ENCODE results near the gene CLEC16A. TPM values are rescaled to one million over a fixed set of nuclear protein-coding genes. Genes with fewer than 3 reads are reported as not detected.
A peak's percentile ranks its signal among the peaks of the same experiment; 100 is the strongest.

Gene CLEC16A, protein sequence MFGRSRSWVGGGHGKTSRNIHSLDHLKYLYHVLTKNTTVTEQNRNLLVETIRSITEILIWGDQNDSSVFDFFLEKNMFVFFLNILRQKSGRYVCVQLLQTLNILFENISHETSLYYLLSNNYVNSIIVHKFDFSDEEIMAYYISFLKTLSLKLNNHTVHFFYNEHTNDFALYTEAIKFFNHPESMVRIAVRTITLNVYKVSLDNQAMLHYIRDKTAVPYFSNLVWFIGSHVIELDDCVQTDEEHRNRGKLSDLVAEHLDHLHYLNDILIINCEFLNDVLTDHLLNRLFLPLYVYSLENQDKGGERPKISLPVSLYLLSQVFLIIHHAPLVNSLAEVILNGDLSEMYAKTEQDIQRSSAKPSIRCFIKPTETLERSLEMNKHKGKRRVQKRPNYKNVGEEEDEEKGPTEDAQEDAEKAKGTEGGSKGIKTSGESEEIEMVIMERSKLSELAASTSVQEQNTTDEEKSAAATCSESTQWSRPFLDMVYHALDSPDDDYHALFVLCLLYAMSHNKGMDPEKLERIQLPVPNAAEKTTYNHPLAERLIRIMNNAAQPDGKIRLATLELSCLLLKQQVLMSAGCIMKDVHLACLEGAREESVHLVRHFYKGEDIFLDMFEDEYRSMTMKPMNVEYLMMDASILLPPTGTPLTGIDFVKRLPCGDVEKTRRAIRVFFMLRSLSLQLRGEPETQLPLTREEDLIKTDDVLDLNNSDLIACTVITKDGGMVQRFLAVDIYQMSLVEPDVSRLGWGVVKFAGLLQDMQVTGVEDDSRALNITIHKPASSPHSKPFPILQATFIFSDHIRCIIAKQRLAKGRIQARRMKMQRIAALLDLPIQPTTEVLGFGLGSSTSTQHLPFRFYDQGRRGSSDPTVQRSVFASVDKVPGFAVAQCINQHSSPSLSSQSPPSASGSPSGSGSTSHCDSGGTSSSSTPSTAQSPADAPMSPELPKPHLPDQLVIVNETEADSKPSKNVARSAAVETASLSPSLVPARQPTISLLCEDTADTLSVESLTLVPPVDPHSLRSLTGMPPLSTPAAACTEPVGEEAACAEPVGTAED
- total RNA-seq (19.9 TPM), polyA plus RNA-seq (10.9 TPM)

DNA sequence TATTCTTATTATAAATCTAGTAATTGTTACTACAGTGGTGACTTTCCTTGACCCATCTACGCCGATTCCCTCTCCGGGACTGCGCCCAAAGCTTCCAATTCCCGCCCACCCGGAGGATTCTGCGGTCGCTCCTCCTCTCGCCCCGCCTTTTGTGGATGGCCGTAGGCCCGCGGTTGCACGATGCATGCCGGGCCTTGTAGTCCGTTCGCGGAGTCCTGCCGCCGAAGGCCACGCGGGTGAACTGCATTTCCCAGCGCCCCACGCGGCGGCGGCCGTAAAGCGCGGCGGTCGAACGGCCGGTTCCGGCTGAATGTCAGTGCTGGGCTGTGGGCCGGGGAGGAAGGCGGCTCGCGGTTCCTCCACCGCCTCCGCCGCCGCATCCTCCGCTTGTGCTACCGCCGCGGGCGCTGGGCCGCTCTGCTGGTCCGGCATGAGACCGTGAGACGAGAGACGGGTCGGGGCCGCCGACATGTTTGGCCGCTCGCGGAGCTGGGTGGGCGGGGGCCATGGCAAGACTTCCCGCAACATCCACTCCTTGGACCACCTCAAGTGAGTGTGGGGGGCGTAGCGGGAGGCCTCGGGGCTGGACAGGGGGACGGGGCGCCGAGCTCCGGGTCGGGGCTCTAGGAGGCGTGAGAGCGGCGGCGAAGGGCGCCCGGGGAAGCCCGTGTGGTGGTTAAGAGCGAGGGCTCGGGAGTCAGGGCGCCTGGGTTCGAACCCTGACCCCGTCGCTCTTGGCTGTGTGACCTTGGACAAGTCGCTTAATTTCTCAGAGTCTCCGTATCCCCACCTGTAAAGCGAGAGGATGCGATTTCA is at the start of gene CLEC16A:
CLEC16A (plus strand) TSS at position 316 of the 816 bp plus-strand sequence; CDS start at position 470, 154 bp downstream.
- Histone ChIP-seq H3K36me3 (ENCODE audit: insufficient read depth) (no peaks in the 10 kb centered on the region), H3K4me3 (ENCODE audit: low read depth, low read length) (peak within 1 kb of the TSS; percentile 88), H3K27ac (ENCODE audit: low read depth) (peak within 1 kb of the TSS; percentile 25), H3K4me1 (ENCODE audit: insufficient read depth) (peaks cover 4% of the 10 kb centered on the region)
- peak; percentile 86 for DNase-seq (ENCODE audit: extremely low spot score)
- WGBS = under 1% methylated on average over 86 of the region's 86 CpGs

DNA sequence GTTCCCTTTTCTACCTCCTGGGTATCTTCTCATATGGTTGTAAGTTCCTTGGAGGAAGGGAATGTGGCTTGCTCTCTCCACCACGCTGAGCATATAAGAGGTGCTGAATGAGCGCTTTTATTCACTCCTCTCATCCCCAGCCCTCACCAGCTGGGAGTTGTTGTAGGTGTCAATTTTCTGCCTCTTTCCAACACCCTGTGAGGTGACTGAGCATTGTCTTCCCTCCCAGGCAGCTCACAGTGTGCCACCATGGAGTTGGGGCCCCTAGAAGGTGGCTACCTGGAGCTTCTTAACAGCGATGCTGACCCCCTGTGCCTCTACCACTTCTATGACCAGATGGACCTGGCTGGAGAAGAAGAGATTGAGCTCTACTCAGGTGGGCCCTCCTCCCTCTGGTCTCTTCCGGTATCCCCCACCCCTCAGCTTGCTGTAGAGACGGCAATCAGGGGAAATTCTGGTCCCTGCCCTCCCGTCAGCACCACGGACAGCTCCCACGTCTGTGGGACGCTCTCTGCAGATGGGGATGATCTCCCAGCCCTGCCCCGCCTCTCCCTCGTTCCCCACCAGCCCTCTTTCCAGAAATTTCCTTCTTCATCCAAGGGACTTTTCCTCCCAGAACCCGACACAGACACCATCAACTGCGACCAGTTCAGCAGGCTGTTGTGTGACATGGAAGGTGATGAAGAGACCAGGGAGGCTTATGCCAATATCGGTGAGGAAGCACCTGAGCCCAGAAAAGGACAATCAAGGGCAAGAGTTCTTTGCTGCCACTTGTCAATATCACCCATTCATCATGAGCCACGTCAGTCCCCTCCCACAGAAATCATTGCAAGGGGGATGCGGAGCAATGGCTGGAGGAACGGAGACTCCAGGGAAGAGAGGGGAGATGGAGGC is 49.1 kb upstream of the CLEC16A start:
- 35% methylated on average over 17 of the region's 17 CpGs for WGBS
- no peaks in the 10 kb centered on the region for H3K36me3 ChIP-seq (ENCODE audit: insufficient read depth)
- no peak overlapping the region for H3K4me3 ChIP-seq (ENCODE audit: low read depth, low read length)
- H3K27ac ChIP-seq (ENCODE audit: low read depth) = no peak overlapping the region
- no peak for DNase-seq (ENCODE audit: extremely low spot score)
- no peaks in the 10 kb centered on the region for H3K4me1 ChIP-seq (ENCODE audit: insufficient read depth)

DNA sequence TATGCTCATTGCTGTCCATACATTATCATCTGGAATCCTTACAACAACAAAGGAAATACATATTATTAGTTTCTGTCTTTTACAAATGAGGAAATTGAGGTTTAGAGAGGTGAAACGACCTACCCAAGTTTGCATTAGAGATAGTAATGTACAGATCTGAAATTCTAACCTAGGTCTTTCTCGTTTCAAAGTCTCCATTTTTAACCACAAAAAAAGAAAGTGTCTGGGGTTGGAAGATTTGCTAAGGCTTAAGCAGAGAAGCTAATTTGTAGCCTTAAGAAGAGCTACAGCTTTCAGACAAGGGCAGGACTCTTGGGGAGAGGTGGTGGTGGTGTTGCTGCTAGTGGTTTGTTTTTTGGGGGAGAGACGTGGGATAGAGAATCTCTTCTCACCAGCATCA is 48.2 kb upstream of the CLEC16A start:
- Histone ChIP-seq H3K36me3 (ENCODE audit: insufficient read depth) (no peaks in the 10 kb centered on the region), H3K4me1 (ENCODE audit: insufficient read depth) (no peaks in the 10 kb centered on the region), H3K4me3 (ENCODE audit: low read depth, low read length) (no peak overlapping the region), H3K27ac (ENCODE audit: low read depth) (no peak overlapping the region)
- no peak for DNase-seq (ENCODE audit: extremely low spot score)
- WGBS = 67% methylated on average over 3 of the region's 3 CpGs

DNA sequence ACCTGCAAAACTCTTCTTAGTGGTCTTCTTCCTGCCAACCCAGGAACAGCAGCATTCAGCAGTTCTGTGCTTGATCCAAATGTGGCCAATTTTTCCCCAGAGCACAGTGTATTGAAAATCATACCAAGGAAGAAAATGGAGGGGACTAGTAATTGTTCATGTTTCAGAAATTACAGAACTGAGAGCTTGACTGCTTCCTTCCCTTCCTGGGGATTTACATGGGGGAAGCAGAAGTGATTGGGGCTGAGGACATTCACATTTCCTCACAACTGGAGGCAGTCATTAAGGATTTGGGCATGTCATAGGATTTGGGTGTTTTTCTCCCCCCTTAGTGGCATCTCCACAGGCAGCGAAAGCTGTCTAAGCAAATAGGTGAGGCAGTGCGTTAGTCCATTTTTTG is 47.6 kb upstream of the CLEC16A start:
- no peaks in the 10 kb centered on the region for H3K36me3 ChIP-seq (ENCODE audit: insufficient read depth)
- H3K4me3 ChIP-seq (ENCODE audit: low read depth, low read length) = no peak overlapping the region
- DNase-seq (ENCODE audit: extremely low spot score) = no peak
- 91% methylated on average over 2 of the region's 2 CpGs for WGBS
- no peaks in the 10 kb centered on the region for H3K4me1 ChIP-seq (ENCODE audit: insufficient read depth)
- no peak overlapping the region for H3K27ac ChIP-seq (ENCODE audit: low read depth)

DNA sequence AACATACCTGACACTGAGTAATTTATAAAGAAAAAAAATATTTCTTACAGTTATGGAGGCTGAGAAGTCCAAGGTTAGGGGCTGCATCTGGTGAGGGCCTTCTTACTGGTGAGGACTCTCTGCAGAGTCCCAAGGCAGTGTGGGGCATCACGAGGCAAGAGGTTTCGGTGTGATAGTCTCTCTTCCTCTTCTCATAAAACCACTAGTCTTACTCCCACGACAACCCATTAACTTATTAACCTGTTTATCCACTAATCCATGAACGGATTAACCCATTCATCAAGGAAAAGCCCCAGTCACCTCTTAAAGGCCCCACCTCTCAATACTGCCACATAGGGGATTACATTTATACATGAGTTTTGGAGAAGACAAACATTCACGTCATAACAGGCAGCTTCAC is 47.2 kb upstream of the CLEC16A start:
- no peak for DNase-seq (ENCODE audit: extremely low spot score)
- no peaks in the 10 kb centered on the region for H3K4me1 ChIP-seq (ENCODE audit: insufficient read depth)
- H3K4me3 ChIP-seq (ENCODE audit: low read depth, low read length) = no peak overlapping the region
- H3K27ac ChIP-seq (ENCODE audit: low read depth) = no peak overlapping the region
- no peaks in the 10 kb centered on the region for H3K36me3 ChIP-seq (ENCODE audit: insufficient read depth)
- 48% methylated on average over 5 of the region's 5 CpGs for WGBS

DNA sequence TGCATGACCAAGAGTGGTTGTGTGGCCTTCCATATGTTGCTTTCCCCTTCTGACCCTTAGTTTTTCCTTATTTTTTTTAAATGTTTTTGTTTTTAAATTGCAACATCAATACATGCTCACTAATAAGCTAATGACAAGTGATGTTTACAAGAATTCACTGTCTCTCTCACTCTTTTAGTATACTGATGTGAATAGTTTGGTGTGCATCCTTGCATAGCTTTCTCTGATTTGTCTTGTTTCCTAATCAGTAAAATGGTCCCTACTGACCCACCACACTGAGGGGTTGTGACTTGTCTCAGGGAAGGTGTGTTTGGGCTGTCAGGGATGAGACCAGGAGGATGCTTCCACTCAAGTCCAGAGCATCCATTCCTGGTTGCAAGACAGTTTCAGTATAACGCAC is 41.4 kb upstream of the CLEC16A start:
- WGBS = 94% methylated on average over 1 of the region's 1 CpG
- H3K4me1 ChIP-seq (ENCODE audit: insufficient read depth) = no peaks in the 10 kb centered on the region
- H3K27ac ChIP-seq (ENCODE audit: low read depth) = no peak overlapping the region
- H3K36me3 ChIP-seq (ENCODE audit: insufficient read depth) = no peaks in the 10 kb centered on the region
- DNase-seq (ENCODE audit: extremely low spot score) = no peak
- H3K4me3 ChIP-seq (ENCODE audit: low read depth, low read length) = no peak overlapping the region

DNA sequence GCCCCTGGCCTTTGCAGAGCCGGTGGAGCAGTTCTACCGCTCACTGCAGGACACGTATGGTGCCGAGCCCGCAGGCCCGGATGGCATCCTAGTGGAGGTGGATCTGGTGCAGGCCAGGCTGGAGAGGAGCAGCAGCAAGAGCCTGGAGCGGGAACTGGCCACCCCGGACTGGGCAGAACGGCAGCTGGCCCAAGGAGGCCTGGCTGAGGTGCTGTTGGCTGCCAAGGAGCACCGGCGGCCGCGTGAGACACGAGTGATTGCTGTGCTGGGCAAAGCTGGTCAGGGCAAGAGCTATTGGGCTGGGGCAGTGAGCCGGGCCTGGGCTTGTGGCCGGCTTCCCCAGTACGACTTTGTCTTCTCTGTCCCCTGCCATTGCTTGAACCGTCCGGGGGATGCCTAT is 37.9 kb upstream of the CLEC16A start:
- Histone ChIP-seq H3K27ac (ENCODE audit: low read depth) (no peak overlapping the region), H3K4me1 (ENCODE audit: insufficient read depth) (no peaks in the 10 kb centered on the region), H3K36me3 (ENCODE audit: insufficient read depth) (no peaks in the 10 kb centered on the region), H3K4me3 (ENCODE audit: low read depth, low read length) (no peak overlapping the region)
- 90% methylated on average over 19 of the region's 19 CpGs for WGBS
- DNase-seq (ENCODE audit: extremely low spot score) = no peak

DNA sequence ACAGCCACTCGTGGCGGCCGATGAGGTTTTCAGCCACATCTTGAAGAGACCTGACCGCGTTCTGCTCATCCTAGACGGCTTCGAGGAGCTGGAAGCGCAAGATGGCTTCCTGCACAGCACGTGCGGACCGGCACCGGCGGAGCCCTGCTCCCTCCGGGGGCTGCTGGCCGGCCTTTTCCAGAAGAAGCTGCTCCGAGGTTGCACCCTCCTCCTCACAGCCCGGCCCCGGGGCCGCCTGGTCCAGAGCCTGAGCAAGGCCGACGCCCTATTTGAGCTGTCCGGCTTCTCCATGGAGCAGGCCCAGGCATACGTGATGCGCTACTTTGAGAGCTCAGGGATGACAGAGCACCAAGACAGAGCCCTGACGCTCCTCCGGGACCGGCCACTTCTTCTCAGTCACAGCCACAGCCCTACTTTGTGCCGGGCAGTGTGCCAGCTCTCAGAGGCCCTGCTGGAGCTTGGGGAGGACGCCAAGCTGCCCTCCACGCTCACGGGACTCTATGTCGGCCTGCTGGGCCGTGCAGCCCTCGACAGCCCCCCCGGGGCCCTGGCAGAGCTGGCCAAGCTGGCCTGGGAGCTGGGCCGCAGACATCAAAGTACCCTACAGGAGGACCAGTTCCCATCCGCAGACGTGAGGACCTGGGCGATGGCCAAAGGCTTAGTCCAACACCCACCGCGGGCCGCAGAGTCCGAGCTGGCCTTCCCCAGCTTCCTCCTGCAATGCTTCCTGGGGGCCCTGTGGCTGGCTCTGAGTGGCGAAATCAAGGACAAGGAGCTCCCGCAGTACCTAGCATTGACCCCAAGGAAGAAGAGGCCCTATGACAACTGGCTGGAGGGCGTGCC is 37.2 kb upstream of the CLEC16A start:
- Histone ChIP-seq H3K4me1 (ENCODE audit: insufficient read depth) (no peaks in the 10 kb centered on the region), H3K27ac (ENCODE audit: low read depth) (no peak overlapping the region), H3K36me3 (ENCODE audit: insufficient read depth) (no peaks in the 10 kb centered on the region), H3K4me3 (ENCODE audit: low read depth, low read length) (no peak overlapping the region)
- 73% methylated on average over 46 of the region's 46 CpGs for WGBS
- DNase-seq (ENCODE audit: extremely low spot score) = no peak

DNA sequence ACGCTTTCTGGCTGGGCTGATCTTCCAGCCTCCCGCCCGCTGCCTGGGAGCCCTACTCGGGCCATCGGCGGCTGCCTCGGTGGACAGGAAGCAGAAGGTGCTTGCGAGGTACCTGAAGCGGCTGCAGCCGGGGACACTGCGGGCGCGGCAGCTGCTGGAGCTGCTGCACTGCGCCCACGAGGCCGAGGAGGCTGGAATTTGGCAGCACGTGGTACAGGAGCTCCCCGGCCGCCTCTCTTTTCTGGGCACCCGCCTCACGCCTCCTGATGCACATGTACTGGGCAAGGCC is 36.7 kb upstream of the CLEC16A start:
- Histone ChIP-seq H3K27ac (ENCODE audit: low read depth) (no peak overlapping the region), H3K4me1 (ENCODE audit: insufficient read depth) (no peaks in the 10 kb centered on the region), H3K4me3 (ENCODE audit: low read depth, low read length) (no peak overlapping the region), H3K36me3 (ENCODE audit: insufficient read depth) (no peaks in the 10 kb centered on the region)
- DNase-seq (ENCODE audit: extremely low spot score) = no peak
- 87% methylated on average over 21 of the region's 21 CpGs for WGBS

DNA sequence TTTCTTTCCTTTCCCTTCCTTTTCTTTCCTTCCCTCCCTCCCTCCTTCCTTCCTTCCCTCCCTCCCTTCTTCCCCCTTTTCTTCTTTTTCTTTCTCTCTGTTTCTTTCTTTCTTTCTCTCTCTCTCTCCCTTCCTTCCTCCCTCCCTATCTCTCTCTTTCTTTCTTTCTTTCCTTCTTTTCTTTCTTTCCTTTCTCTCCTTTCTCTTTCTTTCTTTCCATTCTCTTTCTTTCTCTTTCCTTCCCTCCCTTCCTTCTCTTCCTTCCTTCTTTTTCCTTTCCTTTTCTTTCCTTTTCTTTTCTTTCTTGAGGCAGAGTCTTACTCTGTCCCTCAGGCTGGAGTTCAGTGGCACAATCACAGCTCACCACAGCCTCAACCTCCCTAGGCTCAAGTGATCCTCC is 33.1 kb upstream of the CLEC16A start:
- Histone ChIP-seq H3K4me1 (ENCODE audit: insufficient read depth) (no peaks in the 10 kb centered on the region), H3K4me3 (ENCODE audit: low read depth, low read length) (no peak overlapping the region), H3K36me3 (ENCODE audit: insufficient read depth) (no peaks in the 10 kb centered on the region), H3K27ac (ENCODE audit: low read depth) (no peak overlapping the region)
- no peak for DNase-seq (ENCODE audit: extremely low spot score)

DNA sequence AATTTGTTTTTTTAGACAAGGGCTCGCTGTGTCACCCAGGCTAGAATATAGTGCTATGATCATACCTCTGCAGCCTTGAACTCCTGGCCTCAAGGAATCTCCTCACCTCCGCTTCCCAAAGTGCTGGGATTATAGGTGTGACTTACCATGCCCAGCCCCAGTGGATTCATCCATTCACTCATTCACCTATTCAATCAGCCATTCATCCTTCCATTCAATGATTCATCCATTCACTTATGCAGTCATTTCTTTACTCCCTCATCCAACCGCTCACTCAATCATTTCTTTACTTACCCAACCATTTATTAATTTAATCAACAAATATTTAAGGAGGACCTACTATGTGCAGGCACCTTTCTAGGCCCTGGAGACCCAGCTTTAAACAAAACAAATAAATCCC is 27.8 kb upstream of the CLEC16A start:
- Histone ChIP-seq H3K4me3 (ENCODE audit: low read depth, low read length) (no peak overlapping the region), H3K4me1 (ENCODE audit: insufficient read depth) (no peaks in the 10 kb centered on the region), H3K36me3 (ENCODE audit: insufficient read depth) (no peaks in the 10 kb centered on the region), H3K27ac (ENCODE audit: low read depth) (no peak overlapping the region)
- DNase-seq (ENCODE audit: extremely low spot score) = no peak
- WGBS = 63% methylated on average over 3 of the region's 3 CpGs
